GM18868 (cell line): ENCODE measurements around the gene NACC1.

Experiments
- ATAC-seq: cut with Tn5 transposase; IDR thresholded peaks from one replicate; pipeline ENCODE4 v1.9.1; 2021; ENCODE audit warnings: mild to moderate bottlenecking, moderate library complexity; ENCODE audit not compliant: unreplicated experiment

Gene NACC1

GRCh38 chr19:13117772-13118423 lies at the start of gene NACC1:
NACC1 (plus strand) TSS chr19:13118264; CDS start chr19:13135208, 16,944 bp downstream.
- peak; percentile 59 for ATAC-seq

- no peak for ATAC-seq
Measured at GRCh38 chr19:13069415-13070359, 48.4 kb upstream of the NACC1 start.

- no peak for ATAC-seq
Measured at GRCh38 chr19:13070425-13071140, 47.5 kb upstream of the NACC1 start.

- no peak for ATAC-seq
Measured at GRCh38 chr19:13071444-13072187, 46.4 kb upstream of the NACC1 start.

- no peak for ATAC-seq
Measured at GRCh38 chr19:13072188-13072908, 45.7 kb upstream of the NACC1 start.

- ATAC-seq, result no peak
Measured at GRCh38 chr19:13073263-13073662, 44.8 kb upstream of the NACC1 start.

GRCh38 chr19:13074378-13074777 lies 43.7 kb upstream of the NACC1 start:
- no peak for ATAC-seq

- no peak for ATAC-seq
Measured at GRCh38 chr19:13076320-13076719, 41.7 kb upstream of the NACC1 start.

GRCh38 chr19:13076787-13077186 lies 41.3 kb upstream of the NACC1 start:
- no peak for ATAC-seq

- ATAC-seq, result no peak
Measured at GRCh38 chr19:13077240-13077639, 40.8 kb upstream of the NACC1 start.

- no peak for ATAC-seq
Measured at GRCh38 chr19:13078381-13078780, 39.7 kb upstream of the NACC1 start.

- no peak for ATAC-seq
Measured at GRCh38 chr19:13078897-13079541, 39.0 kb upstream of the NACC1 start.

GRCh38 chr19:13079542-13079986 lies 38.5 kb upstream of the NACC1 start:
- no peak for ATAC-seq

- no peak for ATAC-seq
Measured at GRCh38 chr19:13082192-13083007, 35.7 kb upstream of the NACC1 start.

GRCh38 chr19:13083008-13083404 lies 35.1 kb upstream of the NACC1 start:
- no peak for ATAC-seq

- ATAC-seq, result no peak
Measured at GRCh38 chr19:13083627-13084026, 34.4 kb upstream of the NACC1 start.

GRCh38 chr19:13085666-13086065 lies 32.4 kb upstream of the NACC1 start:
- ATAC-seq, result no peak

GRCh38 chr19:13086341-13086740 lies 31.7 kb upstream of the NACC1 start:
- ATAC-seq, result no peak

- ATAC-seq, result no peak
Measured at GRCh38 chr19:13087295-13087694, 30.8 kb upstream of the NACC1 start.
